Mammary epithelial cell (primary cell): ENCODE measurements around the gene GPR108.
"Not testable (repeated sequence)": the region's sequence is repeated elsewhere in the genome, so short reads cannot be mapped to it uniquely, and the experiment has no call there.

ENCODE experiments used
- EZH2 ChIP-seq: IDR thresholded peaks from 2 replicates; pipeline ENCODE4 v1.6.1; 2012; ENCODE audit warnings: low read length, inconsistent platforms, borderline replicate concordance
- TF ChIP-seq, protein P1 (sequence below), 2 donors: IDR thresholded peaks in 1 of 2; conservative IDR thresholded peaks in 1 of 2; 2 replicates each; pipeline ENCODE4 v1.5.1; 2011 to 2012; ENCODE audit warnings: inconsistent platforms in 2 of 2, low read length in 2 of 2, mild to moderate bottlenecking in 2 of 2, control low read depth in 1 of 2, low read depth in 1 of 2; ENCODE audit not compliant: insufficient read depth in 1 of 2; ENCODE audit errors: extremely low read depth in 1 of 2

DNA sequence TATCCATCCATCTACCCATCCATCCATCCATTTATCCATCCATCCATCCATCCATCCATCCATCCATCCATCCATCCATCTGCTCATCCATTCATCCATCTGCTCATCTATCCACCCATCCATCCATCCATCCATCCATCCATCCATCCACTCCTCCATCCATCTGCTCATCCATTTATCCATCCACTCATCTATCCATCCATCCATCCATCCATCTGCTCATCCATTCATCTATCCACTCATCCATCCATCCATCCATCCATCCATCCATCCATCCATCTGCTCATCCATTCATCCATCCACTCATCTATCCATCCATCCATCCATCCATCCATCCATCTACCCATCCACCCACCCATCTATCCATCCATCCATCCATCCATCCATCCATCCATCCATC, 38.7 kb upstream of the GPR108 start:
- TF ChIP-seq, protein P1, sequence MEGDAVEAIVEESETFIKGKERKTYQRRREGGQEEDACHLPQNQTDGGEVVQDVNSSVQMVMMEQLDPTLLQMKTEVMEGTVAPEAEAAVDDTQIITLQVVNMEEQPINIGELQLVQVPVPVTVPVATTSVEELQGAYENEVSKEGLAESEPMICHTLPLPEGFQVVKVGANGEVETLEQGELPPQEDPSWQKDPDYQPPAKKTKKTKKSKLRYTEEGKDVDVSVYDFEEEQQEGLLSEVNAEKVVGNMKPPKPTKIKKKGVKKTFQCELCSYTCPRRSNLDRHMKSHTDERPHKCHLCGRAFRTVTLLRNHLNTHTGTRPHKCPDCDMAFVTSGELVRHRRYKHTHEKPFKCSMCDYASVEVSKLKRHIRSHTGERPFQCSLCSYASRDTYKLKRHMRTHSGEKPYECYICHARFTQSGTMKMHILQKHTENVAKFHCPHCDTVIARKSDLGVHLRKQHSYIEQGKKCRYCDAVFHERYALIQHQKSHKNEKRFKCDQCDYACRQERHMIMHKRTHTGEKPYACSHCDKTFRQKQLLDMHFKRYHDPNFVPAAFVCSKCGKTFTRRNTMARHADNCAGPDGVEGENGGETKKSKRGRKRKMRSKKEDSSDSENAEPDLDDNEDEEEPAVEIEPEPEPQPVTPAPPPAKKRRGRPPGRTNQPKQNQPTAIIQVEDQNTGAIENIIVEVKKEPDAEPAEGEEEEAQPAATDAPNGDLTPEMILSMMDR (conservative IDR thresholded peaks at IDR 0.05 in 1 of 2, IDR thresholded peaks at IDR 0.05 in 1 of 2; ENCODE audit: extremely low read depth in 1 of 2, insufficient read depth in 1 of 2, low read depth in 1 of 2, low read length in 2 of 2): not testable (repeated sequence)
- TF ChIP-seq EZH2: not testable (repeated sequence)
